Memory B cell (primary cell): Measurements from ENCODE around the gene SLC8A1.

Source experiments
- ATAC-seq: fragments of 150-1000 bp; cut with Tn5 transposase; 2 replicates; pipeline ENCODE4 v1.10.0; 2021; ENCODE audit warnings: low read depth, mild to moderate bottlenecking, moderate library complexity
- DNase-seq, 2 donors: peaks; one replicate each; pipeline ENCODE4 v3.0.0; 2022; ENCODE audit warnings: low spot score in 2 of 2
- H3K27ac Mint-ChIP-seq: one replicate; pipeline ENCODE4 v1.8.0; 2022; ENCODE audit warnings: mild to moderate bottlenecking, moderate library complexity, mixed read lengths
- H3K27me3 Mint-ChIP-seq: one replicate; pipeline ENCODE4 v1.8.0; 2022; ENCODE audit warnings: mixed read lengths
- H3K36me3 Mint-ChIP-seq: one replicate; pipeline ENCODE4 v1.8.0; 2022; ENCODE audit warnings: mild to moderate bottlenecking, mixed read lengths
- H3K4me1 Mint-ChIP-seq: one replicate; pipeline ENCODE4 v1.8.0; 2022; ENCODE audit warnings: mixed read lengths
- H3K4me3 Mint-ChIP-seq: one replicate; pipeline ENCODE4 v1.8.0; 2022; ENCODE audit warnings: mild to moderate bottlenecking, moderate library complexity, mixed read lengths
- H3K9me3 Mint-ChIP-seq: one replicate; pipeline ENCODE4 v1.8.0; 2022; ENCODE audit warnings: mixed read lengths

Gene SLC8A1

GRCh38 chr2:40256649-40257048, 195.2 kb downstream of the SLC8A1 start:
- no peak overlapping the region for H3K4me3 Mint-ChIP-seq
- H3K27me3 Mint-ChIP-seq: no peaks in the 10 kb centered on the region
- H3K4me1 Mint-ChIP-seq: no peaks in the 10 kb centered on the region
- DNase-seq (no peak), ATAC-seq (no peak)
- H3K9me3 Mint-ChIP-seq: no peaks in the 10 kb centered on the region
- no peak overlapping the region for H3K27ac Mint-ChIP-seq
- no peaks in the 10 kb centered on the region for H3K36me3 Mint-ChIP-seq

- Mint-ChIP-seq H3K4me1 (no peaks in the 10 kb centered on the region), H3K36me3 (no peaks in the 10 kb centered on the region), H3K4me3 (no peak overlapping the region), H3K9me3 (no peaks in the 10 kb centered on the region), H3K27ac (no peak overlapping the region), H3K27me3 (no peaks in the 10 kb centered on the region)
- DNase-seq (no peak), ATAC-seq (no peak)
These were observed 195.9 kb downstream of the SLC8A1 start for GRCh38 chr2:40256008-40256407.

- no peaks in the 10 kb centered on the region for H3K9me3 Mint-ChIP-seq
- H3K27me3 Mint-ChIP-seq: no peaks in the 10 kb centered on the region
- H3K27ac Mint-ChIP-seq: no peak overlapping the region
- H3K4me3 Mint-ChIP-seq: no peak overlapping the region
- H3K36me3 Mint-ChIP-seq: no peaks in the 10 kb centered on the region
- no peak for ATAC-seq
- DNase-seq: no peak
- no peaks in the 10 kb centered on the region for H3K4me1 Mint-ChIP-seq
These were observed 196.8 kb downstream of the SLC8A1 start for GRCh38 chr2:40255103-40255502.

GRCh38 chr2:40254611-40255010, 197.3 kb downstream of the SLC8A1 start:
- Mint-ChIP-seq H3K27ac (no peak overlapping the region), H3K4me3 (no peak overlapping the region), H3K27me3 (no peaks in the 10 kb centered on the region), H3K9me3 (no peaks in the 10 kb centered on the region), H3K4me1 (no peaks in the 10 kb centered on the region), H3K36me3 (no peaks in the 10 kb centered on the region)
- no peak for ATAC-seq
- DNase-seq: no peak

GRCh38 chr2:40251137-40251536, 200.8 kb downstream of the SLC8A1 start:
- H3K27me3 Mint-ChIP-seq: no peaks in the 10 kb centered on the region
- no peak for DNase-seq
- H3K9me3 Mint-ChIP-seq: no peaks in the 10 kb centered on the region
- no peak overlapping the region for H3K27ac Mint-ChIP-seq
- no peak overlapping the region for H3K4me3 Mint-ChIP-seq
- no peaks in the 10 kb centered on the region for H3K4me1 Mint-ChIP-seq
- no peaks in the 10 kb centered on the region for H3K36me3 Mint-ChIP-seq
- ATAC-seq: no peak

GRCh38 chr2:40249577-40249976, 202.3 kb downstream of the SLC8A1 start:
- no peak for DNase-seq
- Mint-ChIP-seq H3K4me3 (no peak overlapping the region), H3K9me3 (no peaks in the 10 kb centered on the region), H3K36me3 (no peaks in the 10 kb centered on the region), H3K27ac (no peak overlapping the region), H3K4me1 (peaks cover 2% of the 10 kb centered on the region), H3K27me3 (no peaks in the 10 kb centered on the region)
- no peak for ATAC-seq

- no peaks in the 10 kb centered on the region for H3K27me3 Mint-ChIP-seq
- peaks cover 2% of the 10 kb centered on the region for H3K4me1 Mint-ChIP-seq
- H3K27ac Mint-ChIP-seq: no peak overlapping the region
- no peaks in the 10 kb centered on the region for H3K36me3 Mint-ChIP-seq
- no peaks in the 10 kb centered on the region for H3K9me3 Mint-ChIP-seq
- H3K4me3 Mint-ChIP-seq: no peak overlapping the region
- DNase-seq: no peak
- ATAC-seq: no peak
These were observed 203.6 kb downstream of the SLC8A1 start for GRCh38 chr2:40248294-40248693.

- H3K4me3 Mint-ChIP-seq: no peak overlapping the region
- H3K36me3 Mint-ChIP-seq: no peaks in the 10 kb centered on the region
- no peak for DNase-seq
- no peak overlapping the region for H3K27ac Mint-ChIP-seq
- no peaks in the 10 kb centered on the region for H3K27me3 Mint-ChIP-seq
- ATAC-seq: peak; percentile 29
- peaks cover 2% of the 10 kb centered on the region for H3K4me1 Mint-ChIP-seq
- no peaks in the 10 kb centered on the region for H3K9me3 Mint-ChIP-seq
These were observed 207.2 kb downstream of the SLC8A1 start for GRCh38 chr2:40244675-40245074.

- Mint-ChIP-seq H3K4me3 (no peak overlapping the region), H3K9me3 (no peaks in the 10 kb centered on the region), H3K4me1 (peaks cover 2% of the 10 kb centered on the region), H3K27me3 (no peaks in the 10 kb centered on the region), H3K36me3 (no peaks in the 10 kb centered on the region), H3K27ac (no peak overlapping the region)
- no peak for ATAC-seq
- no peak for DNase-seq
These were observed 207.6 kb downstream of the SLC8A1 start for GRCh38 chr2:40244251-40244650.

- DNase-seq (no peak), ATAC-seq (no peak)
- no peaks in the 10 kb centered on the region for H3K9me3 Mint-ChIP-seq
- peaks cover 2% of the 10 kb centered on the region for H3K4me1 Mint-ChIP-seq
- no peak overlapping the region for H3K4me3 Mint-ChIP-seq
- H3K27me3 Mint-ChIP-seq: no peaks in the 10 kb centered on the region
- no peaks in the 10 kb centered on the region for H3K36me3 Mint-ChIP-seq
- H3K27ac Mint-ChIP-seq: no peak overlapping the region
These were observed 208.2 kb downstream of the SLC8A1 start for GRCh38 chr2:40243581-40244187.

GRCh38 chr2:40242315-40242714, 209.6 kb downstream of the SLC8A1 start:
- no peaks in the 10 kb centered on the region for H3K27me3 Mint-ChIP-seq
- H3K4me1 Mint-ChIP-seq: peaks cover 2% of the 10 kb centered on the region
- no peaks in the 10 kb centered on the region for H3K36me3 Mint-ChIP-seq
- H3K27ac Mint-ChIP-seq: no peak overlapping the region
- H3K4me3 Mint-ChIP-seq: no peak overlapping the region
- H3K9me3 Mint-ChIP-seq: no peaks in the 10 kb centered on the region
- no peak for ATAC-seq
- no peak for DNase-seq

- no peak overlapping the region for H3K27ac Mint-ChIP-seq
- H3K4me3 Mint-ChIP-seq: no peak overlapping the region
- H3K4me1 Mint-ChIP-seq: peaks cover 2% of the 10 kb centered on the region
- no peaks in the 10 kb centered on the region for H3K27me3 Mint-ChIP-seq
- no peaks in the 10 kb centered on the region for H3K36me3 Mint-ChIP-seq
- DNase-seq (no peak), ATAC-seq (no peak)
- H3K9me3 Mint-ChIP-seq: no peaks in the 10 kb centered on the region
These were observed 211.8 kb downstream of the SLC8A1 start for GRCh38 chr2:40240070-40240469.

- Mint-ChIP-seq H3K27me3 (no peaks in the 10 kb centered on the region), H3K36me3 (no peaks in the 10 kb centered on the region)
- no peak for ATAC-seq
These were observed 221.0 kb downstream of the SLC8A1 start for GRCh38 chr2:40230707-40231432.

GRCh38 chr2:40230186-40230585, 221.7 kb downstream of the SLC8A1 start:
- Mint-ChIP-seq H3K36me3 (no peaks in the 10 kb centered on the region), H3K9me3 (no peaks in the 10 kb centered on the region), H3K4me1 (no peaks in the 10 kb centered on the region), H3K27me3 (no peaks in the 10 kb centered on the region), H3K27ac (no peak overlapping the region), H3K4me3 (no peak overlapping the region)
- ATAC-seq (no peak), DNase-seq (no peak)

More at GRCh38 chr2:40230707-40231432, 221.0 kb downstream of the SLC8A1 start:
- no peaks in the 10 kb centered on the region for H3K9me3 Mint-ChIP-seq
- no peak overlapping the region for H3K27ac Mint-ChIP-seq
- no peak overlapping the region for H3K4me3 Mint-ChIP-seq
- DNase-seq: no peak
- no peaks in the 10 kb centered on the region for H3K4me1 Mint-ChIP-seq

GRCh38 chr2:40228310-40228709, 223.6 kb downstream of the SLC8A1 start:
- Mint-ChIP-seq H3K4me3 (no peak overlapping the region), H3K27me3 (no peaks in the 10 kb centered on the region), H3K27ac (no peak overlapping the region), H3K4me1 (no peaks in the 10 kb centered on the region), H3K36me3 (no peaks in the 10 kb centered on the region), H3K9me3 (no peaks in the 10 kb centered on the region)
- ATAC-seq (no peak), DNase-seq (no peak)
